Hepatocyte (in vitro differentiated cells): ENCODE results near the gene PEAR1. TPM values are rescaled to one million over a fixed set of nuclear protein-coding genes. Genes with fewer than 3 reads are reported as not detected.

Source experiments
- DNase-seq: peaks from one replicate; pipeline ENCODE4 v3.0.0-alpha.2; 2016; ENCODE audit warnings: low spot score
- H2AFZ ChIP-seq: fragments of 200-600 bp; sonication (generic); 2 replicates; pipeline ENCODE4 v1.6.0; 2016; ENCODE audit warnings: antibody characterized with exemption, mild to moderate bottlenecking
- H3K27ac ChIP-seq: fragments of 200-600 bp; sonication (generic); 2 replicates; pipeline ENCODE4 v1.5.1; 2016; ENCODE audit warnings: mild to moderate bottlenecking
- H3K27me3 ChIP-seq: fragments of 200-600 bp; sonication (generic); 2 replicates; pipeline ENCODE4 v1.6.1; 2016
- H3K36me3 ChIP-seq: fragments of 200-600 bp; sonication (generic); replicated peaks from 2 replicates; pipeline ENCODE4 v1.5.1; 2016; ENCODE audit warnings: low read depth; ENCODE audit not compliant: insufficient read depth
- H3K4me1 ChIP-seq: fragments of 200-600 bp; sonication (generic); 2 replicates; pipeline ENCODE4 v1.5.1; 2016; ENCODE audit warnings: mild to moderate bottlenecking, moderate library complexity; ENCODE audit not compliant: insufficient read depth
- H3K4me2 ChIP-seq: fragments of 200-600 bp; sonication (generic); 2 replicates; pipeline ENCODE4 v1.6.0; 2016
- H3K4me3 ChIP-seq: fragments of 200-600 bp; sonication (generic); 2 replicates; pipeline ENCODE4 v1.5.1; 2016; ENCODE audit warnings: mild to moderate bottlenecking
- H3K79me2 ChIP-seq: fragments of 200-600 bp; sonication (generic); 2 replicates; pipeline ENCODE4 v1.6.0; 2017; ENCODE audit warnings: mild to moderate bottlenecking
- H3K9me2 ChIP-seq: fragments of 200-600 bp; sonication (generic); replicated peaks from 2 replicates; pipeline ENCODE4 v1.6.0; 2017; ENCODE audit warnings: mild to moderate bottlenecking; ENCODE audit not compliant: insufficient read depth
- H3K9me3 ChIP-seq: fragments of 200-600 bp; sonication (generic); 2 replicates; pipeline ENCODE4 v1.5.1; 2016; ENCODE audit warnings: low read depth, mild to moderate bottlenecking
- H4K20me1 ChIP-seq: fragments of 200-600 bp; sonication (generic); 2 replicates; pipeline ENCODE4 v1.6.0; 2016; ENCODE audit warnings: mild to moderate bottlenecking; ENCODE audit not compliant: insufficient read depth, poor library complexity, severe bottlenecking
- EZH2 ChIP-seq: fragments of 200-600 bp; sonication (generic); IDR thresholded peaks from 2 replicates; pipeline ENCODE4 v1.6.1; 2016; ENCODE audit warnings: antibody characterized with exemption, mild to moderate bottlenecking, borderline replicate concordance
- EZH2phosphoT487 ChIP-seq: fragments of 200-600 bp; sonication (generic); IDR thresholded peaks from one replicate; pipeline ENCODE4 v1.6.1; 2018; ENCODE audit warnings: antibody characterized with exemption, mild to moderate bottlenecking, low read depth, moderate library complexity; ENCODE audit not compliant: unreplicated experiment, severe bottlenecking
- WGBS: methylation state at CpG from one replicate; pipeline ENCODE4 v1.1.6; 2016; ENCODE audit warnings: low lambda C conversion rate; ENCODE audit errors: missing lambda C conversion rate; 5-methylcytosine and 5-hydroxymethylcytosine counted together
- polyA plus RNA-seq: library from polyadenylated mRNA; unstranded; fragments of >200 nt; fragmentation: Nextera tagmentation; extraction: Ambion mirVana; gene quantifications from 2 replicates; pipeline ENCODE4 v1.2.1, GENCODE V29; 2016
- total RNA-seq: library from RNA; depleted of rRNA; stranded (reverse); fragments of >200 nt; gene quantifications from 2 replicates; pipeline ENCODE4 v1.2.3, GENCODE V29; 2014
- TF ChIP-seq, protein P1 (sequence below): fragments of 200-600 bp; sonication (generic); IDR thresholded peaks from 2 replicates; pipeline ENCODE4 v1.5.1; 2016; ENCODE audit warnings: antibody characterized with exemption, mild to moderate bottlenecking; ENCODE audit not compliant: poor library complexity

PEAR1 gene
- total and polyA plus RNA-seq, 2 experiments from 2014 or later, result 5.3 to 6.3 TPM

GRCh38 chr1:156895927-156896326 is 2.4 kb downstream of the PEAR1 start:
- no peak overlapping the region for H2AFZ ChIP-seq
- H3K27me3 ChIP-seq, result peaks cover 27% of the 10 kb centered on the region
- no peak overlapping the region for H3K4me2 ChIP-seq
- no peak overlapping the region for H3K4me3 ChIP-seq
- no peaks in the 10 kb centered on the region for H3K36me3 ChIP-seq
- TF ChIP-seq EZH2phosphoT487 (no peak), EZH2 (no peak)
- TF ChIP-seq, protein P1, sequence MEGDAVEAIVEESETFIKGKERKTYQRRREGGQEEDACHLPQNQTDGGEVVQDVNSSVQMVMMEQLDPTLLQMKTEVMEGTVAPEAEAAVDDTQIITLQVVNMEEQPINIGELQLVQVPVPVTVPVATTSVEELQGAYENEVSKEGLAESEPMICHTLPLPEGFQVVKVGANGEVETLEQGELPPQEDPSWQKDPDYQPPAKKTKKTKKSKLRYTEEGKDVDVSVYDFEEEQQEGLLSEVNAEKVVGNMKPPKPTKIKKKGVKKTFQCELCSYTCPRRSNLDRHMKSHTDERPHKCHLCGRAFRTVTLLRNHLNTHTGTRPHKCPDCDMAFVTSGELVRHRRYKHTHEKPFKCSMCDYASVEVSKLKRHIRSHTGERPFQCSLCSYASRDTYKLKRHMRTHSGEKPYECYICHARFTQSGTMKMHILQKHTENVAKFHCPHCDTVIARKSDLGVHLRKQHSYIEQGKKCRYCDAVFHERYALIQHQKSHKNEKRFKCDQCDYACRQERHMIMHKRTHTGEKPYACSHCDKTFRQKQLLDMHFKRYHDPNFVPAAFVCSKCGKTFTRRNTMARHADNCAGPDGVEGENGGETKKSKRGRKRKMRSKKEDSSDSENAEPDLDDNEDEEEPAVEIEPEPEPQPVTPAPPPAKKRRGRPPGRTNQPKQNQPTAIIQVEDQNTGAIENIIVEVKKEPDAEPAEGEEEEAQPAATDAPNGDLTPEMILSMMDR, result no peak
- no peaks in the 10 kb centered on the region for H3K9me3 ChIP-seq
- DNase-seq, result no peak
- no peaks in the 10 kb centered on the region for H3K79me2 ChIP-seq
- H3K9me2 ChIP-seq, result no peaks in the 10 kb centered on the region
- peak overlapping the region; percentile 69 for H3K27ac ChIP-seq
- 88% methylated on average over 6 of the region's 6 CpGs for WGBS
- no peaks in the 10 kb centered on the region for H4K20me1 ChIP-seq
- peaks cover 5% of the 10 kb centered on the region for H3K4me1 ChIP-seq

DNA sequence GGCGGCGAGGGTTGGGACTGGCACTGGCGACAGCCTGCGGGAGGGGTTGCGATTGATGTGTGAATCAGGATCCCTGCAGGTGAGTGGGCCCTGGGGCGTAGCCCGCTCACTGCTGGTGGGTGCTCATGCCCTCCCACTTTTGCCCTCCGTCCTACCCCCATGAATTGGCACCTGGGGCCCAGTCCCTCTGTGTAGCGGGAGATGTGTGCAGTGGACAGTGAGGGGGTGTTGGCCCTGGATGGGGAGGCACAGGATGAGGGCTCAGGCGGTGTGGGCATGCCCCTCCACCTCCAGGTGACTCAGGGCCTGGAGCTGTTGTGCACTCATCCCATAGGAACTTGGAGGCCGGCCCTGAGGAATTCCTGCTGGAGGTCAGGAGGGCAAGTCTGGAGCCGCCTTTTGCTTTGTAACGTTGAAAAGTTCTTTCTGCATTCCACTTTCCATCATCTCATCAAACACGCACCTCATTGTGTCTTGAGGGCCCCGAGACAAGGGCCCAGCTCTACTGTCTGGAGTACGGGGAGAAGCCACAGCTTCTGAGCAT is 3.0 kb downstream of the PEAR1 start:
- H3K79me2 ChIP-seq, result no peaks in the 10 kb centered on the region
- peak; percentile 71 for DNase-seq
- H3K36me3 ChIP-seq, result no peaks in the 10 kb centered on the region
- H3K9me3 ChIP-seq, result no peaks in the 10 kb centered on the region
- no peaks in the 10 kb centered on the region for H3K9me2 ChIP-seq
- H4K20me1 ChIP-seq, result no peaks in the 10 kb centered on the region
- H3K27me3 ChIP-seq, result peaks cover 20% of the 10 kb centered on the region
- no peak overlapping the region for H2AFZ ChIP-seq
- no peak overlapping the region for H3K4me2 ChIP-seq
- H3K27ac ChIP-seq, result peak overlapping the region; percentile 60
- no peak overlapping the region for H3K4me3 ChIP-seq
- H3K4me1 ChIP-seq, result peaks cover 5% of the 10 kb centered on the region
- 71% methylated on average over 16 of the region's 16 CpGs for WGBS
- TF ChIP-seq EZH2 (no peak), EZH2phosphoT487 (no peak)
- TF ChIP-seq, protein P1, result no peak

GRCh38 chr1:156897078-156897825 is 3.7 kb downstream of the PEAR1 start:
- Histone ChIP-seq H3K4me3 (no peak overlapping the region), H3K4me2 (no peak overlapping the region), H3K27me3 (peaks cover 19% of the 10 kb centered on the region), H3K9me3 (no peaks in the 10 kb centered on the region), H3K36me3 (no peaks in the 10 kb centered on the region), H3K4me1 (peaks cover 5% of the 10 kb centered on the region), H4K20me1 (no peaks in the 10 kb centered on the region), H3K27ac (peak overlapping the region; percentile 60), H3K9me2 (no peaks in the 10 kb centered on the region), H3K79me2 (no peaks in the 10 kb centered on the region), H2AFZ (no peak overlapping the region)
- 79% methylated on average over 14 of the region's 14 CpGs for WGBS
- TF ChIP-seq EZH2 (no peak), EZH2phosphoT487 (no peak)
- TF ChIP-seq, protein P1, result no peak
- DNase-seq, result no peak
